Muscle layer of colon (tissue), 2 donors: ENCODE measurements around the gene CKS1B.
A peak's percentile ranks its signal among the peaks of the same experiment; 100 is the strongest.
"Not testable (repeated sequence)": the region's sequence is repeated elsewhere in the genome, so short reads cannot be mapped to it uniquely, and the experiment has no call there.

ENCODE experiments used
- H3K27ac ChIP-seq: one replicate; pipeline ENCODE4 v1.7.0; 2013; ENCODE audit warnings: low read depth, mild to moderate bottlenecking, low read length, moderate library complexity
- H3K27me3 ChIP-seq, 2 donors: one replicate each; pipeline ENCODE4 v1.7.0; 2013; ENCODE audit warnings: low read length in 2 of 2, mild to moderate bottlenecking in 2 of 2; ENCODE audit not compliant: insufficient read depth in 2 of 2, control insufficient read depth in 1 of 2
- H3K36me3 ChIP-seq: one replicate; pipeline ENCODE4 v1.7.0; 2013; ENCODE audit warnings: mild to moderate bottlenecking, low read length; ENCODE audit not compliant: insufficient read depth
- H3K4me1 ChIP-seq: one replicate; pipeline ENCODE4 v1.7.0; 2013; ENCODE audit warnings: mild to moderate bottlenecking, low read length; ENCODE audit not compliant: insufficient read depth
- H3K4me3 ChIP-seq, 2 donors: one replicate each; pipeline ENCODE4 v1.7.0; 2013; ENCODE audit warnings: low read length in 2 of 2, low read depth in 1 of 2, mild to moderate bottlenecking in 1 of 2, moderate library complexity in 1 of 2
- H3K9ac ChIP-seq: one replicate; pipeline ENCODE4 v1.7.0; 2013; ENCODE audit warnings: low read length
- H3K9me3 ChIP-seq: one replicate; pipeline ENCODE4 v1.7.0; 2013; ENCODE audit warnings: mild to moderate bottlenecking, low read length
- donor health status: abdominal sarcoma.
- donor health status: Adenocarcinoma of cecum.

The CKS1B gene

GRCh38 chr1:154982341-154982740 is 7.9 kb downstream of the CKS1B start:
- Histone ChIP-seq H3K27me3 (no peaks in the 10 kb centered on the region), H3K27ac (peak overlapping the region; percentile 63), H3K4me3 (peak overlapping the region; percentile 34 to 82), H3K9ac (peak overlapping the region; percentile 9), H3K9me3 (no peaks in the 10 kb centered on the region), H3K4me1 (peaks cover 13% of the 10 kb centered on the region), H3K36me3 (no peaks in the 10 kb centered on the region)

DNA sequence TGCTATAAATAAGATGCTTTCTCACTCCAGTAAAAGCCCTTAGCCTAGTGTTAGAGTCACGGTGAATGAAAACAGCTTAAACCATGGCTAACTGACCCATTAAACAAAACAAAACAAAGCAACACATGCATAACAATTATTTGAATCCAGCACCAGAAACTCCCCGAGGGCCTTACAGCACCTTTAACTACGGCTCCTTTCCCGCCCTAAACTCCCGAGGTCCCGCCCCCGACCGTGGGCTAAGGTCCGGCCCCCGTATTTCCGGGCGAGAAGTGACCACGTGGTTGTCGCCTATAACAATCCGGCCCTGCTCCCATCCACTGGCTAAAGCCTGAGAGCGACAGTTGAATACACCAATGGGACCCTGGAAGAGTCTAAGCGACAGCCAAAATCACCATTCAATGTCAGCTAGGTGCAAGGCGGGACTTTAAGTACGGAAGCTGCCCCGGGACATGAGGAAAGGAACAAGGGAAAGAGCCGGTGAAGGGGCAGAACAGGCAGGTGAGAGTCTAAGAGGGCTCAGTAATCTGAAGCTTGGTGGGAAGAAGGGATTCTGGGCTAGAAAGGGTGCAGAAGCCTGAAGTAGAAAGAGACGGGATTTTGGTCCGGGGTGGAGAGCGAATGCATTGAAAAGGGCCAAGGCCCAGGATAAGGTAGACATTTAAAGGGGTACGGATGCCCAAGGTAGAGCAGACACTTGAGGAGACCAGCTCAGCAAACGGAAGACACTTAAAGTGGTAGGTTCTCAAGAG is 8.6 kb downstream of the CKS1B start, which contains the start of gene FLAD1:
TSS of gene FLAD1 (plus strand) at position 448 of the 752 bp plus-strand sequence. CDS start 351 bp downstream, outside the sequence.
- Histone ChIP-seq H3K27ac (peak within 1 kb of the TSS; percentile 74), H3K36me3 (peaks cover 4% of the 10 kb centered on the region), H3K4me1 (peaks cover 13% of the 10 kb centered on the region), H3K9me3 (no peaks in the 10 kb centered on the region), H3K9ac (peak within 1 kb of the TSS; percentile 74), H3K4me3 (peak within 1 kb of the TSS; percentile 67 to 82), H3K27me3 (no peaks in the 10 kb centered on the region)

- Histone ChIP-seq H3K36me3 (peaks cover 13% of the 10 kb centered on the region), H3K4me1 (peaks cover 13% of the 10 kb centered on the region), H3K27ac (peak overlapping the region; percentile 74), H3K9ac (peak overlapping the region; percentile 74), H3K4me3 (peak overlapping the region; percentile 67 to 82), H3K27me3 (no peaks in the 10 kb centered on the region), H3K9me3 (no peaks in the 10 kb centered on the region)
Observed at GRCh38 chr1:154983776-154984466, 9.4 kb downstream of the CKS1B start.

DNA sequence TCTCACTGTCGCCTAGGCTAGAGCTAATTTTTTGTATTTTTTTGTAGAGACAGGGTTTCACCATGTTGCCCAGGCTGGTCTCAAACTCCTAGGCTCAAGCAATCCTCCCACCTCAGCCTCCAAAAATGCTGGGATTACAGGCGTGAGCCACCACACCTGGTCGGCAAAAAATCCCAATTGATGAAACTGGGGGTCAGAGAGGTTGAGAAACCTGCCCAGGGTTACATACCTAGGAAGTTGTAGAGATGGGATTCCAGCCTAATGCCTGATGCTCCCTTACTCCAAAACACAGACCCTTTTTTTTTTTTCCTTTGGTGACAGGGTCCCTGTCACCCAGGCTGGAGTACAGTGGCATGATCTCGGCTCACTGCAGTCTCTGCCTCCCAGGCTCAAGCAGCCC is 12.3 kb downstream of the CKS1B start:
- not testable (repeated sequence) for H3K4me3 ChIP-seq, H3K9me3 ChIP-seq, H3K27ac ChIP-seq, H3K9ac ChIP-seq, H3K27me3 ChIP-seq
- Histone ChIP-seq H3K36me3 (peaks cover 29% of the 10 kb centered on the region), H3K4me1 (peaks cover 13% of the 10 kb centered on the region)

GRCh38 chr1:154987326-154987725 is 12.8 kb downstream of the CKS1B start:
- Histone ChIP-seq H3K27ac (no peak overlapping the region), H3K9me3 (no peaks in the 10 kb centered on the region), H3K36me3 (peaks cover 29% of the 10 kb centered on the region), H3K27me3 (no peaks in the 10 kb centered on the region), H3K9ac (no peak overlapping the region), H3K4me1 (peaks cover 11% of the 10 kb centered on the region), H3K4me3 (no peak overlapping the region)

DNA sequence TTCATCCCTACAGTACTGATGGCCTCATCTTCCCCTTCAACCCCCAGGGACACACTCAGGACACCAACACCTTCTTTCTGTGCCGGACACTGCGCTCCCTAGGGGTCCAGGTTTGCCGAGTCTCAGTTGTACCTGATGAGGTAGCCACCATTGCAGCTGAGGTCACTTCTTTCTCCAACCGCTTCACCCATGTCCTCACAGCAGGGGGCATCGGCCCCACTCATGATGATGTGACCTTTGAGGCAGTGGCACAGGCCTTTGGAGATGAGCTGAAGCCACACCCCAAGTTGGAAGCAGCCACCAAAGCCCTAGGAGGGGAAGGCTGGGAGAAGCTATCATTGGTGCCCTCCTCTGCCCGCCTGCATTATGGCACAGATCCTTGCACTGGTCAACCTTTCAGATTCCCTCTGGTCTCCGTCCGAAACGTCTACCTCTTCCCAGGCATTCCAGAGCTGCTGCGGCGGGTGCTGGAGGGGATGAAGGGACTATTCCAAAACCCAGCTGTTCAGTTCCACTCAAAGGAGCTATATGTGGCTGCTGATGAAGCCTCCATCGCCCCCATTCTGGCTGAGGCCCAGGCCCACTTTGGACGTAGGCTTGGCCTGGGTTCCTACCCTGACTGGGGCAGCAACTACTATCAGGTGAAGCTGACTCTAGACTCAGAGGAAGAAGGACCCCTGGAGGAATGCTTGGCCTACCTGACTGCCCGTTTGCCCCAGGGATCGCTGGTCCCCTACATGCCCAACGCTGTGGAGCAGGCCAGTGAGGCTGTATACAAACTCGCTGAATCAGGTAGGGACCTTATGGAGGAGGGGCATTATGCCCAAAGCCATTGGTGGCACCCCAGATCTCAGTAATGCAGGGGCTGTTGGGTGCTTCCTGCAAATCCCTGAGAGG is 13.8 kb downstream of the CKS1B start:
- H3K4me1 ChIP-seq = peaks cover 7% of the 10 kb centered on the region
- no peak overlapping the region for H3K9ac ChIP-seq
- H3K27me3 ChIP-seq = no peaks in the 10 kb centered on the region
- no peaks in the 10 kb centered on the region for H3K9me3 ChIP-seq
- H3K4me3 ChIP-seq = no peak overlapping the region
- H3K36me3 ChIP-seq = peaks cover 29% of the 10 kb centered on the region
- H3K27ac ChIP-seq = no peak overlapping the region

- H3K9ac ChIP-seq = no peak overlapping the region
- peaks cover 29% of the 10 kb centered on the region for H3K36me3 ChIP-seq
- H3K27me3 ChIP-seq = no peaks in the 10 kb centered on the region
- H3K27ac ChIP-seq = no peak overlapping the region
- no peak overlapping the region for H3K4me3 ChIP-seq
- H3K9me3 ChIP-seq = no peaks in the 10 kb centered on the region
- no peaks in the 10 kb centered on the region for H3K4me1 ChIP-seq
Observed at GRCh38 chr1:154989195-154989860, 14.8 kb downstream of the CKS1B start.

GRCh38 chr1:154990276-154990675 is 15.8 kb downstream of the CKS1B start:
- no peak overlapping the region for H3K9ac ChIP-seq
- H3K36me3 ChIP-seq = peaks cover 29% of the 10 kb centered on the region
- H3K9me3 ChIP-seq = no peaks in the 10 kb centered on the region
- H3K4me3 ChIP-seq = no peak overlapping the region
- no peaks in the 10 kb centered on the region for H3K4me1 ChIP-seq
- H3K27ac ChIP-seq = no peak overlapping the region
- H3K27me3 ChIP-seq = no peaks in the 10 kb centered on the region

- no peak overlapping the region for H3K9ac ChIP-seq
- H3K9me3 ChIP-seq = no peaks in the 10 kb centered on the region
- H3K4me1 ChIP-seq = no peaks in the 10 kb centered on the region
- no peak overlapping the region for H3K4me3 ChIP-seq
- H3K36me3 ChIP-seq = peaks cover 26% of the 10 kb centered on the region
- H3K27ac ChIP-seq = no peak overlapping the region
- H3K27me3 ChIP-seq = no peaks in the 10 kb centered on the region
Observed at GRCh38 chr1:154992721-154993571, 18.5 kb downstream of the CKS1B start.

GRCh38 chr1:154993572-154994268 is 19.2 kb downstream of the CKS1B start, which contains the start of gene LENEP:
TSS of gene LENEP (plus strand) at chr1:154993586. CDS start at chr1:154993608, 22 bp downstream.
- H3K36me3 ChIP-seq = peaks cover 18% of the 10 kb centered on the region
- H3K4me1 ChIP-seq = no peaks in the 10 kb centered on the region
- H3K9ac ChIP-seq = no peak within 1 kb of the TSS
- no peaks in the 10 kb centered on the region for H3K27me3 ChIP-seq
- no peak within 1 kb of the TSS for H3K4me3 ChIP-seq
- H3K27ac ChIP-seq = no peak within 1 kb of the TSS
- no peaks in the 10 kb centered on the region for H3K9me3 ChIP-seq
